Mesendoderm (in vitro differentiated cells): ENCODE data around the gene RIPPLY2.

ENCODE experiments used
- DNase-seq: peaks from one replicate; pipeline ENCODE4 v3.0.0; 2013
- H2AK5ac ChIP-seq: 2 replicates; pipeline ENCODE4 v1.6.1; 2013; ENCODE audit warnings: low read length, inconsistent platforms
- H2BK120ac ChIP-seq: 2 replicates; pipeline ENCODE4 v1.6.1; 2013; ENCODE audit warnings: low read depth, mild to moderate bottlenecking, low read length, moderate library complexity, mixed read lengths
- H2BK15ac ChIP-seq: replicated peaks from 2 replicates; pipeline ENCODE4 v1.6.1; 2013; ENCODE audit warnings: low read depth, mild to moderate bottlenecking, moderate library complexity
- H2BK5ac ChIP-seq: 2 replicates; pipeline ENCODE4 v1.6.1; 2013; ENCODE audit warnings: low read length, inconsistent platforms
- H3K18ac ChIP-seq: 2 replicates; pipeline ENCODE4 v1.6.1; 2013; ENCODE audit warnings: mild to moderate bottlenecking, low read length, mixed read lengths
- H3K23ac ChIP-seq: one replicate; pipeline ENCODE4 v1.6.1; 2013; ENCODE audit warnings: low read length
- H3K27ac ChIP-seq: 2 replicates; pipeline ENCODE4 v1.5.1; 2013; ENCODE audit warnings: low read depth, mild to moderate bottlenecking, inconsistent platforms, low read length, moderate library complexity
- H3K27me3 ChIP-seq: 2 replicates; pipeline ENCODE4 v1.6.1; 2013; ENCODE audit warnings: low read length, control low read depth, mild to moderate bottlenecking, inconsistent platforms; ENCODE audit not compliant: insufficient read depth, poor library complexity
- H3K36me3 ChIP-seq: 2 replicates; pipeline ENCODE4 v1.6.1; 2013; ENCODE audit warnings: low read length, inconsistent platforms; ENCODE audit not compliant: control insufficient read depth, insufficient read depth
- H3K4ac ChIP-seq: one replicate; pipeline ENCODE4 v1.6.1; 2013; ENCODE audit warnings: low read depth, mild to moderate bottlenecking, low read length, moderate library complexity
- H3K4me1 ChIP-seq: 2 replicates; pipeline ENCODE4 v1.6.1; 2013; ENCODE audit warnings: low read depth, low read length, inconsistent platforms; ENCODE audit not compliant: control insufficient read depth
- H3K4me2 ChIP-seq: 2 replicates; pipeline ENCODE4 v1.6.1; 2013; ENCODE audit warnings: low read length
- H3K4me3 ChIP-seq: 2 replicates; pipeline ENCODE4 v1.5.1; 2013; ENCODE audit warnings: mild to moderate bottlenecking, low read length
- H3K56ac ChIP-seq: one replicate; pipeline ENCODE4 v1.6.1; 2013; ENCODE audit warnings: low read length
- H3K79me1 ChIP-seq: 2 replicates; pipeline ENCODE4 v1.6.1; 2013; ENCODE audit warnings: low read length, inconsistent platforms
- H3K79me2 ChIP-seq: 2 replicates; pipeline ENCODE4 v1.6.1; 2013; ENCODE audit warnings: mild to moderate bottlenecking, low read length; ENCODE audit not compliant: control insufficient read depth, insufficient read depth
- H3K9ac ChIP-seq: 2 replicates; pipeline ENCODE4 v1.6.1; 2013; ENCODE audit warnings: low read length, inconsistent platforms
- H4K5ac ChIP-seq: one replicate; pipeline ENCODE4 v1.6.1; 2013; ENCODE audit warnings: low read length
- H4K8ac ChIP-seq: one replicate; pipeline ENCODE4 v1.6.1; 2013; ENCODE audit warnings: low read depth, mild to moderate bottlenecking, control low read depth, low read length, moderate library complexity
- WGBS: extraction: QIAGEN DNeasy Blood & Tissue Kit; methylation state at CpG from one replicate; pipeline ENCODE4 v1.1.7; 2013; ENCODE audit warnings: low lambda C conversion rate, missing lambda C conversion rate; ENCODE audit not compliant: insufficient coverage; ENCODE audit errors: extremely low coverage; 5-methylcytosine and 5-hydroxymethylcytosine counted together

Gene RIPPLY2

DNA sequence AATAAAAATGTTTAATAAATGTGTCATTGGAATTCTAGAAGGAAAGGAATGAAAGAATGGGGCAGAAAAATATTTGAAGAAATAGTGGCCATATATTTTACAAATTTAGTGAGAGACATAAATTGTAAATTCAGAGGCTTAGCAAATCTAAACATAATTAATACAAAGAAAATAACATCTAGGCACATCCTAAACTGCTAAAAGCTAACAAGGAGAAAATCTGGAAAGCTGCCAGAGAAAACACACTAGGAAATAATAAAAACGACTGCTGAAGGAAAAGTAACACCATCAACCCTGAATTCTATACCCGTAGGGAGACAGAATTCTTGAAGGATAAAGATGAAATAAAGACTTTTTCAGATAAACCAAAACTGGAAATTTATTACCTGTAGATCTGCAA lies 30.1 kb downstream of the RIPPLY2 start:
- H4K8ac ChIP-seq, result no peak overlapping the region
- no peak overlapping the region for H3K4me2 ChIP-seq
- H3K27me3 ChIP-seq, result no peaks in the 10 kb centered on the region
- DNase-seq, result no peak
- peaks cover 1% of the 10 kb centered on the region for H3K4me1 ChIP-seq
- H3K79me2 ChIP-seq, result no peaks in the 10 kb centered on the region
- no peak overlapping the region for H4K5ac ChIP-seq
- H3K18ac ChIP-seq, result no peak overlapping the region
- H2BK120ac ChIP-seq, result no peak overlapping the region
- H2BK15ac ChIP-seq, result no peak overlapping the region
- no CpG with 5 or more reads among the region's 2 CpGs for WGBS
- no peak overlapping the region for H3K4ac ChIP-seq
- no peak overlapping the region for H2BK5ac ChIP-seq
- no peaks in the 10 kb centered on the region for H3K36me3 ChIP-seq
- H3K4me3 ChIP-seq, result no peak overlapping the region
- H3K23ac ChIP-seq, result no peak overlapping the region
- H3K56ac ChIP-seq, result no peak overlapping the region
- H3K9ac ChIP-seq, result no peak overlapping the region
- H3K27ac ChIP-seq, result no peak overlapping the region
- no peak overlapping the region for H2AK5ac ChIP-seq
- peaks cover 4% of the 10 kb centered on the region for H3K79me1 ChIP-seq

DNA sequence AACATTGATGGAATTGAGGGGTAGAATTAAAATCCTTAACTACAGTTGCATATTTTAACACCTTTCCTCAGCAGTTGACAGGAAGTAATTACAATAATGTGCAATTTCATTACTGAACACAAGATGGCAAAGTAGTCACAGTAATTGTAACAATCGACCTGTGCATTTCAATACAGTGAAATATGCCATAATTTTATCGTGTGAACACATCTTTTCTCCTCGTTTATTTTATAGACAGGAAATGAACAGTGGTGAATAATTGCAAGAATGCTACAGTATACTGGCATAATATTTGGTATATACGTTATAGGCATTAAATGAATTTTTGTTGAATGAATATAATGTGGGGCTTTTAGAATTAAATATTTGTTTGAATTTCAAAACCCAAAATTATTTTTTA lies 31.4 kb downstream of the RIPPLY2 start:
- 100% methylated on average over 1 of the region's 4 CpGs for WGBS
- Histone ChIP-seq H3K27ac (no peak overlapping the region), H3K56ac (no peak overlapping the region), H4K5ac (no peak overlapping the region), H3K4me1 (peaks cover under 1% of the 10 kb centered on the region), H3K9ac (no peak overlapping the region), H4K8ac (no peak overlapping the region), H3K4me2 (no peak overlapping the region), H2BK5ac (no peak overlapping the region), H2AK5ac (no peak overlapping the region), H3K79me1 (no peaks in the 10 kb centered on the region), H3K4me3 (no peak overlapping the region), H3K23ac (no peak overlapping the region), H3K79me2 (no peaks in the 10 kb centered on the region), H3K36me3 (no peaks in the 10 kb centered on the region), H2BK15ac (no peak overlapping the region), H3K18ac (no peak overlapping the region), H3K4ac (no peak overlapping the region), H3K27me3 (no peaks in the 10 kb centered on the region), H2BK120ac (no peak overlapping the region)
- DNase-seq, result peak; percentile 38

DNA sequence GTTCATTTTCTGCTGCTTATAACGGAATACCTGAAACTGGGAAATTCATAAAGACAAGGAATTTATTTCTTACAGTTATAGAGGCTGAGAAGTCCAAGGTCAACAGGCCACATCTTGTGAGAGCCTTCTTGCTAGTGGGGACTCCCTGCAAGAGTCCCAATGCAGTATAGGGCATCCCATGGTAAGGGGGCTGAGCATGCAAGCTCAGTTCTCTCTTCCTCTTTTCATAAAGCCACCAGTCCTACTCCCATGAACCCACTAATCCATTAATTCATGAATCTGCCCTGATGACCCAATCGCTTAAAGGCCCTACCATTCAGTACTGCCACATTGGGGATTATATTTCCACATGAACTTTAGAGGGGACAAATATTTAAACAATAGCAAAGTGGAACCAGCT lies 32.8 kb downstream of the RIPPLY2 start:
- Histone ChIP-seq H3K4me1 (no peaks in the 10 kb centered on the region), H3K4me3 (no peak overlapping the region), H3K36me3 (no peaks in the 10 kb centered on the region), H4K5ac (no peak overlapping the region), H3K4me2 (no peak overlapping the region), H3K79me2 (no peaks in the 10 kb centered on the region), H4K8ac (no peak overlapping the region), H3K56ac (no peak overlapping the region), H3K27me3 (no peaks in the 10 kb centered on the region), H2BK5ac (no peak overlapping the region), H3K79me1 (no peaks in the 10 kb centered on the region), H3K4ac (no peak overlapping the region), H2BK120ac (no peak overlapping the region), H2AK5ac (no peak overlapping the region), H2BK15ac (no peak overlapping the region), H3K9ac (no peak overlapping the region), H3K23ac (no peak overlapping the region), H3K27ac (no peak overlapping the region), H3K18ac (no peak overlapping the region)
- no CpG with 5 or more reads among the region's 2 CpGs for WGBS
- no peak for DNase-seq

DNA sequence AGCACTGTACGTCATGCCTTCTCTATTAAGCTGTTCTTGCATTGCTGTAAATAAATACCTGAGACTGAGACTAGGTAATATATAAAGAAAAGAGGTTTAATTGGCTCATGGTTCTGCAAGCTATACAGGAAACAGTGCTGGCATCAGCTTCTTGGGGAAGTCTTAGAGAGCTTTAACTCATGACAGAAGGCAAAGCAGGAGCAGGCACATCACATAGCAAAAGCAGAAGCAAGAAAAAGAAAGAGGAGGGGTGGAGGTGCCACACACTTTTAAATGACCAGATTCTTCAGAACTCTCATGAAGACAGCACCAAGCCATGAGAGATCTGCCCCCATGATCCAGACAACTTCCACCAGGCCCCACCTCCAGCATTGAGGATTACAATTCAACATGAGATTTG lies 36.5 kb downstream of the RIPPLY2 start:
- WGBS, result no CpG with 5 or more reads among the region's 1 CpG
- H3K4me2 ChIP-seq, result no peak overlapping the region
- H3K4me3 ChIP-seq, result no peak overlapping the region
- no peak overlapping the region for H4K5ac ChIP-seq
- no peaks in the 10 kb centered on the region for H3K79me2 ChIP-seq
- H2BK15ac ChIP-seq, result no peak overlapping the region
- H2AK5ac ChIP-seq, result no peak overlapping the region
- no peaks in the 10 kb centered on the region for H3K27me3 ChIP-seq
- H3K18ac ChIP-seq, result no peak overlapping the region
- no peak overlapping the region for H3K9ac ChIP-seq
- no peak overlapping the region for H3K4ac ChIP-seq
- no peaks in the 10 kb centered on the region for H3K4me1 ChIP-seq
- H2BK120ac ChIP-seq, result no peak overlapping the region
- no peak overlapping the region for H2BK5ac ChIP-seq
- H3K27ac ChIP-seq, result no peak overlapping the region
- H3K36me3 ChIP-seq, result no peaks in the 10 kb centered on the region
- no peak overlapping the region for H3K23ac ChIP-seq
- H3K79me1 ChIP-seq, result no peaks in the 10 kb centered on the region
- no peak for DNase-seq
- no peak overlapping the region for H4K8ac ChIP-seq
- H3K56ac ChIP-seq, result no peak overlapping the region

DNA sequence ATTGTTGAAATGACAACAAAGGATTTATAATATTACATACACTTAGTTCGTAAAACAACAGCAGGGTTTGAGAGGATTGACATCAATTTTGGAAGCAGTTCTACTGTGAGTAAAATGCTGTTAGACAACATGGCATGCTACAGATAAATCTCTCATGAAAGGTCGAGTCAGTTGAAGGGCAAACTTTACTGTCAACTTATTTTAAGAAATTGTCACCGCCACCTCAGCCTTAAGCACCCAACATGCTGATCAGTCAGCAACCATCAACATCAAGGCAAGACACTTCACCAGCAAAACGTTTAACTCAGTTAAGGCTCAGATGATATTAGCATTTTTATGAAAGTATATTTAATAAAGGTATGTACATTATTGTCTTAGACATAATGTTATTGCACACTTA lies 37.4 kb downstream of the RIPPLY2 start:
- Histone ChIP-seq H3K4me1 (no peaks in the 10 kb centered on the region), H4K8ac (no peak overlapping the region), H2BK15ac (no peak overlapping the region), H4K5ac (no peak overlapping the region), H2AK5ac (no peak overlapping the region), H2BK5ac (no peak overlapping the region), H3K27me3 (no peaks in the 10 kb centered on the region), H3K56ac (no peak overlapping the region), H3K9ac (no peak overlapping the region), H2BK120ac (no peak overlapping the region), H3K36me3 (no peaks in the 10 kb centered on the region), H3K23ac (no peak overlapping the region), H3K4me3 (no peak overlapping the region), H3K79me2 (no peaks in the 10 kb centered on the region), H3K4ac (no peak overlapping the region), H3K27ac (no peak overlapping the region), H3K79me1 (no peaks in the 10 kb centered on the region), H3K18ac (no peak overlapping the region), H3K4me2 (no peak overlapping the region)
- DNase-seq, result no peak
- WGBS, result no CpG with 5 or more reads among the region's 4 CpGs

DNA sequence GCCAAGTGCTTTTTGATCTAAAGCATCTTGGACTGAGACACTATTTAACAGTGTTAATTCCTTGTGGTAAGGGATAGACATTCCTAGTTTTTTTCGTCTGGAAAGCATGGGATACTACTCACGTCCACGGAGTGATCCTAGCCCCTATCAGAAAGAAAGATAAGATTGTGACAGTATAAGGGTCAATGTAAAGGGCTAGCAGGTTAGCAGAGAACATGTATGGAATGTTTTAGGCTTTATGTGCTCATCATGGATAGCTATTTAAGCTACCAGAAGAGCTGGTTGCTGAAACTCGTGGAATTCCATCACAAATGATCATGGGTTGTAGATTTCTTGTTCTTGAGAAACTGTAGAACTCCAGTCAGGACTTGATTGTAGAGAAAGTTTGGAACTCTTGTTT lies 38.4 kb downstream of the RIPPLY2 start:
- WGBS, result no CpG with 5 or more reads among the region's 4 CpGs
- Histone ChIP-seq H3K4me3 (no peak overlapping the region), H3K56ac (no peak overlapping the region), H3K4me2 (no peak overlapping the region), H3K36me3 (no peaks in the 10 kb centered on the region), H3K79me2 (no peaks in the 10 kb centered on the region), H3K27ac (no peak overlapping the region), H2BK5ac (no peak overlapping the region), H4K5ac (no peak overlapping the region), H2AK5ac (no peak overlapping the region), H3K4me1 (no peaks in the 10 kb centered on the region), H4K8ac (no peak overlapping the region), H3K18ac (no peak overlapping the region), H2BK120ac (no peak overlapping the region), H3K79me1 (no peaks in the 10 kb centered on the region), H3K9ac (no peak overlapping the region), H3K27me3 (no peaks in the 10 kb centered on the region), H3K23ac (no peak overlapping the region), H3K4ac (no peak overlapping the region), H2BK15ac (no peak overlapping the region)
- DNase-seq, result peak; percentile 42
